Spleen (tissue), 11 donors: ENCODE results near the gene MAS1. TPM values are rescaled to one million over a fixed set of nuclear protein-coding genes. Genes with fewer than 3 reads are reported as not detected.
A peak's percentile ranks its signal among the peaks of the same experiment; 100 is the strongest.
"Not testable (repeated sequence)": the region's sequence is repeated elsewhere in the genome, so short reads cannot be mapped to it uniquely, and the experiment has no call there.

ENCODE experiments used
- DNase-seq: peaks from one replicate; pipeline ENCODE4 v3.0.0-alpha.2; 2020
- H3K27ac ChIP-seq, 8 donors: fragments of 200-600 bp; sonication (generic) in 7 of 8; 1 replicate in 4 of 8; 2 replicates in 4 of 8; pipeline versions ENCODE4 v1.5.0 to v1.8.0; 2016 to 2021; ENCODE audit warnings: inconsistent platforms in 4 of 8, mild to moderate bottlenecking in 4 of 8, moderate library complexity in 1 of 8
- H3K27me3 ChIP-seq, 7 donors: fragments of 200-600 bp; sonication (generic) in 6 of 7; replicated peaks in 1 of 7; 1 replicate in 4 of 7; 2 replicates in 3 of 7; pipeline versions ENCODE4 v1.5.0 to v1.8.0; 2016 to 2021; ENCODE audit warnings: inconsistent platforms in 3 of 7, mild to moderate bottlenecking in 1 of 7
- H3K36me3 ChIP-seq, 6 donors: fragments of 200-600 bp; sonication (generic) in 5 of 6; 1 replicate in 4 of 6; 2 replicates in 2 of 6; pipeline versions ENCODE4 v1.5.0 to v1.8.0; 2016 to 2021; ENCODE audit warnings: inconsistent platforms in 2 of 6
- H3K4me1 ChIP-seq, 6 donors: fragments of 200-600 bp; sonication (generic) in 5 of 6; 1 replicate in 3 of 6; 2 replicates in 3 of 6; pipeline versions ENCODE4 v1.5.0 to v1.8.0; 2016 to 2021; ENCODE audit warnings: inconsistent platforms in 3 of 6
- H3K4me3 ChIP-seq, 8 donors: fragments of 200-600 bp; sonication (generic) in 7 of 8; 1 replicate in 4 of 8; 2 replicates in 4 of 8; pipeline versions ENCODE4 v1.5.0 to v1.8.0; 2016 to 2021; ENCODE audit warnings: inconsistent platforms in 4 of 8, mild to moderate bottlenecking in 4 of 8, moderate library complexity in 2 of 8
- H3K9me3 ChIP-seq, 8 donors: fragments of 200-600 bp; sonication (generic) in 7 of 8; 1 replicate in 4 of 8; 2 replicates in 4 of 8; pipeline versions ENCODE4 v1.5.0 to v1.8.0; 2016 to 2021; ENCODE audit warnings: inconsistent platforms in 4 of 8
- CTCF ChIP-seq, 11 experiments: fragments of 200-600 bp in 7 of 11; fragments of 450-650 bp in 4 of 11; sonication (generic) in 4 of 11; IDR thresholded peaks in 8 of 11; conservative IDR thresholded peaks in 3 of 11; 1 replicate in 7 of 11; 2 replicates in 4 of 11; pipeline versions ENCODE4 v1.4.0 to v1.8.0; 2016 to 2021; ENCODE audit warnings: antibody characterized with exemption in 11 of 11, inconsistent platforms in 4 of 11, mild to moderate bottlenecking in 1 of 11
- POLR2A ChIP-seq, 3 donors: fragments of 450-650 bp; IDR thresholded peaks; one replicate each; pipeline ENCODE4 v1.5.1; 2017; ENCODE audit warnings: antibody characterized with exemption in 3 of 3, mild to moderate bottlenecking in 1 of 3
- POLR2AphosphoS5 ChIP-seq, 3 donors: sonication (generic); formaldehyde crosslinking; IDR thresholded peaks; one replicate each; pipeline ENCODE4 v1.5.1; 2017; ENCODE audit warnings: antibody characterized with exemption in 3 of 3
- WGBS, 5 donors: extraction: QIAGEN DNeasy Blood & Tissue Kit in 3 of 5; methylation state at CpG; one replicate each; pipeline versions ENCODE4 v1.1.5 to v1.1.7; 2013 to 2018; 5-methylcytosine and 5-hydroxymethylcytosine counted together
- intact Hi-C: fragments of 100-400 bp; cut with DNase I; formaldehyde crosslinking; loops from one replicate; pipeline ENCODE4 v1.15.0; 2023; ENCODE audit warnings: low total_unique reads
- polyA plus RNA-seq, 3 donors: library from polyadenylated mRNA; stranded (reverse); fragments of 200-250 nt; gene quantifications; one replicate each; pipeline ENCODE4 v1.2.1, GENCODE V29; 2013
- total RNA-seq, 7 donors: library from RNA; depleted of rRNA in 3 of 7; stranded (reverse); fragments of >200 nt in 3 of 7; fragmentation: NEBNext Ultra II Directional in 4 of 7; extraction: Animal tissue kit (Norgen Biotek cat#: 25700) in 4 of 7; gene quantifications; one replicate each; pipeline versions ENCODE4 v1.1.0 to v1.2.1, GENCODE V29; 2016 to 2021
- donor health status: healthy with polysubstance abuse.
- donor health status: DM: no; HTN: no; CAD: no; lungs with moderate emphysema.
- donor health status: DM: no; HTN: no; CAD: no.
- donor health status: Bipolar disorder and iron deficiency.
- donor health status: healthy.
- donor health status: DM: no; HTN: no; CAD: no.
- donor health status: DM: yes; HTN: yes; CAD: no.

MAS1 gene
- total and polyA plus RNA-seq, 10 donors = under 0.01 TPM; not detected in 9

DNA sequence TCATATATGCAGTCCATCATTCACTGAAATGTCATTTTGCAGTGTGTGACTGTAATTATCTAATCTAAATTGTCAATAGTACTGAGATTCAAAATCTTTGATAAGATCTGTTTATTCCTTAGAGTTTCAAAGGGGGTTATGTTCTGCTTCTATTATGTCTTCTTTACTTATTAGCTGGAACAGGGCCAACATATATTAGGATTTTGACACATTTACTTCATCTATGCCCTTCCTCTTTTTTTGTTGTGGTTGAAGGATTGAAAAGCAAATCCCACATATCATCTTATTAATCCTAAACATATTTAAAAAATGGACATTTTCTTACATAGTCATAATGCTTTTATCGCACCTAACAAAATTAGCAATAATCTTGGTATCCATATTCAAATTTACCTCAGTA is 30.3 kb upstream of the MAS1 start:
- WGBS, 5 donors = 91 to 100% (median 98%) methylated on average over 1 of the region's 1 CpG
- TF ChIP-seq POLR2A (IDR thresholded peaks at IDR 0.05) (no peak), POLR2AphosphoS5 (IDR thresholded peaks at IDR 0.05) (no peak), CTCF (IDR thresholded peaks at IDR 0.05 in 8 of 11, conservative IDR thresholded peaks at IDR 0.05 in 3 of 11) (no peak)

GRCh38 chr6:159862103-159862502 is 28.7 kb upstream of the MAS1 start:
- 60 to 73% (median 70%) methylated on average over 5 of the region's 5 CpGs for WGBS, 5 donors
- Histone ChIP-seq H3K4me3 (no peak overlapping the region), H3K27ac (no peak overlapping the region), H3K27me3 (peaks cover 0 to 5% (median 0%) of the 10 kb centered on the region in 7 donors), H3K9me3 (peaks cover 0 to 10% (median 2%) of the 10 kb centered on the region in 8 donors), H3K36me3 (no peaks in the 10 kb centered on the region), H3K4me1 (peaks cover 0 to 14% (median 0%) of the 10 kb centered on the region in 6 donors)
- intact Hi-C loops = loop anchor here (10.0 kb wide), 1 partner anchor 593 kb away; no protein-coding TSS in a partner anchor
- no peak for TF ChIP-seq CTCF (IDR thresholded peaks at IDR 0.05 in 8 of 11, conservative IDR thresholded peaks at IDR 0.05 in 3 of 11)
- no peak for TF ChIP-seq POLR2AphosphoS5 (IDR thresholded peaks at IDR 0.05)
- no peak for TF ChIP-seq POLR2A (IDR thresholded peaks at IDR 0.05)
- no peak for DNase-seq

More for the DNA sequence above, 30.3 kb upstream of the MAS1 start:
- intact Hi-C loops = loop anchor here (10.0 kb wide), 1 partner anchor 594 kb away; no protein-coding TSS in a partner anchor
- Histone ChIP-seq H3K4me3 (no peak overlapping the region), H3K36me3 (no peaks in the 10 kb centered on the region), H3K27me3 (peaks cover 0 to 5% (median 0%) of the 10 kb centered on the region in 7 donors), H3K27ac (no peak overlapping the region), H3K4me1 (peaks cover 0 to 14% (median 0%) of the 10 kb centered on the region in 6 donors), H3K9me3 (peaks cover 0 to 15% (median 3%) of the 10 kb centered on the region in 8 donors)
- no peak for DNase-seq

- DNase-seq, H3K27ac ChIP-seq, H3K9me3 ChIP-seq, H3K4me3 ChIP-seq, H3K36me3 ChIP-seq, H3K27me3 ChIP-seq: not testable (repeated sequence)
- WGBS, 5 donors = 27 to 37% (median 30%) methylated on average over 5 of the region's 5 CpGs
- peak in 9 of 11 experiments; percentile 22 to 65 (median 57) for TF ChIP-seq CTCF (IDR thresholded peaks at IDR 0.05 in 8 of 11, conservative IDR thresholded peaks at IDR 0.05 in 3 of 11)
- peaks cover 0 to 14% (median 0%) of the 10 kb centered on the region in 6 donors for H3K4me1 ChIP-seq
- intact Hi-C loops = loop anchor here (10.0 kb wide), 1 partner anchor 591 kb away; no protein-coding TSS in a partner anchor
Measured at GRCh38 chr6:159863341-159863740, 27.4 kb upstream of the MAS1 start.

DNA sequence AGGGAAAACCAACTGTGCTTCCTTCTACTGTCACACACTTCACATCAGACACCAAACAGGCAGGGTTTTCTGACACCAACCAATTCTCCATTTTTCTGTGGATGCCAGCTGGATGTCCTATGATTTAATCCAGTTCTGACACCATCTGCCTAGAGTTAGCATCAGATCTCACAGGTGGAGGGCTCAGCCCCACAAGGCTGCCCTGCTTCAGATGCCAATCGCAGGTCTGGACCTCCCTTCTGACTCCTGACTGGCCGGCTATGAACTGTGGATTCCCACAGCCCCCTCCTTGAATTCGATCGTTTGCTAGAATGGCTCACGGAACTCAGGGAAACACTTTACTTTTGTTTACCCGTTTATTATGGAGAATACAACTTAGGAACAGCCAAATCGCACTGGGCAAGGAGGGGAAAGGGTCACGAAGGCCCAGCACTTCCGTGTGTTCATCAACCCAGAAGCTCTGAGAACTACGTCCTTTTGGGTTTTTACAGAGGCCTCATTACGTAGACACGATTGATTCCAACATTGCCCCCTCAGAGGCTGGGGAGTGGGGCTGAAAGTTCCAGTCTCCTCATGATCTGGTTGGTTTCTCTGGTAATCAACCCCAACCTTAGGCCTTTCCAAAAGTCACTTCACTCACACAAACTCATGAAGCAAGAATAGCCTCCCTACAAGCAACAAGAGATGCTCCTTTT is 25.4 kb upstream of the MAS1 start:
- Histone ChIP-seq H3K36me3 (no peaks in the 10 kb centered on the region), H3K9me3 (peaks cover 0 to 8% (median 0%) of the 10 kb centered on the region in 8 donors), H3K4me3 (no peak overlapping the region), H3K4me1 (peaks cover 0 to 14% (median 0%) of the 10 kb centered on the region in 6 donors), H3K27ac (no peak overlapping the region), H3K27me3 (peaks cover 0 to 5% (median 0%) of the 10 kb centered on the region in 7 donors)
- no peak for DNase-seq
- WGBS, 5 donors = 87 to 93% (median 90%) methylated on average over 12 of the region's 12 CpGs
- TF ChIP-seq POLR2AphosphoS5 (IDR thresholded peaks at IDR 0.05) = no peak
- no peak for TF ChIP-seq POLR2A (IDR thresholded peaks at IDR 0.05)
- no peak for TF ChIP-seq CTCF (IDR thresholded peaks at IDR 0.05 in 8 of 11, conservative IDR thresholded peaks at IDR 0.05 in 3 of 11)
- intact Hi-C loops = loop anchor here (10.0 kb wide), 1 partner anchor 589 kb away; no protein-coding TSS in a partner anchor
